ENCODE data around the gene GMPPB. TPM values are rescaled to one million over a fixed set of nuclear protein-coding genes. Genes with fewer than 3 reads are reported as not detected.
"Not testable (repeated sequence)": the region's sequence is repeated elsewhere in the genome, so short reads cannot be mapped to it uniquely, and the experiment has no call there.

GMPPB gene
- 14.1 TPM for polyA plus RNA-seq (ENCODE audit: insufficient read length)
- long read RNA-seq, donor 1, full-length matches to known transcripts = 12 of 12 reads
- long read RNA-seq, donor 1, partial matches to known transcripts = 0 of 12 reads
- long read RNA-seq, donor 1, other reads (novel, unspliced or antisense) = 0 of 12 reads
- long read RNA-seq, donor 2, partial matches to known transcripts = 28 of 31 reads
- long read RNA-seq, donor 2, other reads (novel, unspliced or antisense) = 0 of 31 reads
- long read RNA-seq, donor 3, transcript GMPPB-202 (9 exons, 1,582 nt) = major isoform, 5 of 6 reads
- long read RNA-seq, donor 3, partial matches to known transcripts = 0 of 6 reads
- long read RNA-seq, donor 3, other reads (novel, unspliced or antisense) = 0 of 6 reads
- long read RNA-seq, donor 4 = 0 reads
- long read RNA-seq, donor 5, transcript GMPPB-202 (9 exons, 1,582 nt) = major isoform, 7 of 34 reads
- long read RNA-seq, donor 5, partial matches to known transcripts = 26 of 34 reads
- long read RNA-seq, donor 5, other reads (novel, unspliced or antisense) = 0 of 34 reads
- long read RNA-seq, donor 6, transcript GMPPB-202 (9 exons, 1,582 nt) = major isoform, 7 of 9 reads
- long read RNA-seq, donor 6, partial matches to known transcripts = 0 of 9 reads
- long read RNA-seq, donor 6, other reads (novel, unspliced or antisense) = 0 of 9 reads
- long read RNA-seq, donor 7, transcript GMPPB-202 (9 exons, 1,582 nt) = major isoform, 10 of 12 reads
- long read RNA-seq, donor 7, partial matches to known transcripts = 0 of 12 reads
- long read RNA-seq, donor 7, other reads (novel, unspliced or antisense) = 0 of 12 reads
- long read RNA-seq, donor 8, partial matches to known transcripts = 0 of 1 reads
- long read RNA-seq, donor 8, other reads (novel, unspliced or antisense) = 0 of 1 reads

GRCh38 chr3:49723628-49724551 is at the start of gene GMPPB:
Gene GMPPB (minus strand): TSS chr3:49723951. CDS start chr3:49723726, 225 bp downstream.
- peak; percentile 94 for DNase-seq

- DNase-seq = no peak
Measured at GRCh38 chr3:49772703-49773102, 49.0 kb upstream of the GMPPB start.

GRCh38 chr3:49771340-49771938 is 47.7 kb upstream of the GMPPB start:
- DNase-seq = no peak

GRCh38 chr3:49769926-49770325 is 46.2 kb upstream of the GMPPB start:
- DNase-seq = no peak

- no peak for DNase-seq
Measured at GRCh38 chr3:49769286-49769915, 45.6 kb upstream of the GMPPB start.

- no peak for DNase-seq
Measured at GRCh38 chr3:49763981-49764380, 40.2 kb upstream of the GMPPB start.

- no peak for DNase-seq
Measured at GRCh38 chr3:49761661-49762060, 37.9 kb upstream of the GMPPB start.

GRCh38 chr3:49759226-49759625 is 35.5 kb upstream of the GMPPB start:
- peak; percentile 6 for DNase-seq

GRCh38 chr3:49757197-49757596 is 33.4 kb upstream of the GMPPB start:
- DNase-seq = no peak

GRCh38 chr3:49756036-49756435 is 32.3 kb upstream of the GMPPB start:
- no peak for DNase-seq

- DNase-seq = no peak
Measured at GRCh38 chr3:49754536-49754935, 30.8 kb upstream of the GMPPB start.

- no peak for DNase-seq
Measured at GRCh38 chr3:49751501-49751900, 27.8 kb upstream of the GMPPB start.

- no peak for DNase-seq
Measured at GRCh38 chr3:49750056-49750455, 26.3 kb upstream of the GMPPB start.

GRCh38 chr3:49748874-49749273 is 25.1 kb upstream of the GMPPB start:
- not testable (repeated sequence) for DNase-seq

GRCh38 chr3:49747792-49748480 is 24.2 kb upstream of the GMPPB start:
- DNase-seq = no peak

GRCh38 chr3:49745986-49746385 is 22.2 kb upstream of the GMPPB start:
- DNase-seq = no peak

GRCh38 chr3:49740427-49740826 is 16.7 kb upstream of the GMPPB start:
- DNase-seq = no peak

- DNase-seq = no peak
Measured at GRCh38 chr3:49738067-49738713, 14.4 kb upstream of the GMPPB start.

GRCh38 chr3:49734752-49735151 is 11.0 kb upstream of the GMPPB start:
- no peak for DNase-seq

GRCh38 chr3:49733551-49733950 is 9.8 kb upstream of the GMPPB start:
- no peak for DNase-seq
